Measurements from ENCODE around the gene ACAT2. TPM values are rescaled to one million over a fixed set of nuclear protein-coding genes. Genes with fewer than 3 reads are reported as not detected.
A peak's percentile ranks its signal among the peaks of the same experiment; 100 is the strongest.

ACAT2 gene
- total RNA-seq, 2 experiments from 2014 or later = 70.8 to 74.1 TPM

GRCh38 chr6:159761129-159761872 is 544 bp upstream of the ACAT2 start:
- Mint-ChIP-seq H3K9me3 (no peaks in the 10 kb centered on the region), H3K36me3 (ENCODE audit: low read depth) (peaks cover 35% of the 10 kb centered on the region), H3K4me1 (ENCODE audit: low read depth) (peaks cover 24% of the 10 kb centered on the region), H3K27ac (peak overlapping the region; percentile 98), H3K4me3 (peak overlapping the region; percentile 97), H3K27me3 (no peaks in the 10 kb centered on the region)
- POLR2A ChIA-PET = interaction anchor here (1.0 to 4.2 kb wide), 13 partner anchors 9 to 78 kb away, joined by 3 to 20 read pairs (median 5); partner anchors contain the start of genes SOD2 and WTAP
- no peak for TF ChIP-seq CTCF (IDR thresholded peaks at IDR 0.05)
- intact Hi-C loops (cut with micrococcal nuclease) = loop anchor here (5.0 kb wide), 2 partner anchors 34 to 69 kb away; partner anchors contain the start of genes SOD2 and WTAP
- peak; percentile 40 for DNase-seq
- CTCF ChIA-PET = interaction anchor here (1.1 to 2.2 kb wide), 4 partner anchors 10 to 70 kb away, joined by 4 to 5 read pairs (median 4); no protein-coding TSS in a partner anchor
- ATAC-seq = no peak

GRCh38 chr6:159762681-159763293 is 942 bp downstream of the ACAT2 start:
- peak overlapping the region; percentile 97 for H3K4me3 Mint-ChIP-seq
- ATAC-seq (no peak), DNase-seq (peak; percentile 43)
- ChIA-PET CTCF (interaction anchor here (1.2 kb wide), 1 partner anchor 71 kb away, joined by 4 read pairs; no protein-coding TSS in a partner anchor), POLR2A (interaction anchor here (0.7 to 4.2 kb wide), 14 partner anchors 8 to 75 kb away, joined by 3 to 14 read pairs (median 4); partner anchors contain the start of genes MRPL18 and WTAP)
- no peaks in the 10 kb centered on the region for H3K27me3 Mint-ChIP-seq
- H3K27ac Mint-ChIP-seq = peak overlapping the region; percentile 98
- H3K9me3 Mint-ChIP-seq = no peaks in the 10 kb centered on the region
- peaks cover 31% of the 10 kb centered on the region for H3K36me3 Mint-ChIP-seq (ENCODE audit: low read depth)
- peaks cover 29% of the 10 kb centered on the region for H3K4me1 Mint-ChIP-seq (ENCODE audit: low read depth)
- TF ChIP-seq CTCF (IDR thresholded peaks at IDR 0.05) = no peak
- intact Hi-C loops (cut with micrococcal nuclease) = loop anchor here (1.0 to 5.0 kb wide), 3 partner anchors 27 to 70 kb away; partner anchors contain the start of genes SOD2, TCP1 and WTAP

GRCh38 chr6:159766906-159767305 is 5.1 kb downstream of the ACAT2 start:
- intact Hi-C loops (cut with micrococcal nuclease) = no loop called here
- ATAC-seq = no peak
- ChIA-PET POLR2A (interaction anchor here (1.0 to 6.4 kb wide), 3 partner anchors 16 to 203 kb away, joined by 3 to 39 read pairs (median 36); partner anchors contain the start of genes MRPL18 and TCP1), CTCF (no interaction called here)
- Mint-ChIP-seq H3K4me1 (ENCODE audit: low read depth) (peaks cover 18% of the 10 kb centered on the region), H3K27me3 (no peaks in the 10 kb centered on the region), H3K27ac (peak overlapping the region; percentile 52), H3K9me3 (peaks cover 6% of the 10 kb centered on the region), H3K4me3 (no peak overlapping the region), H3K36me3 (ENCODE audit: low read depth) (peaks cover 53% of the 10 kb centered on the region)
- TF ChIP-seq CTCF (IDR thresholded peaks at IDR 0.05) = no peak
- no peak for DNase-seq

- Mint-ChIP-seq H3K27me3 (no peaks in the 10 kb centered on the region), H3K4me1 (ENCODE audit: low read depth) (peaks cover 12% of the 10 kb centered on the region), H3K9me3 (peaks cover 6% of the 10 kb centered on the region), H3K36me3 (ENCODE audit: low read depth) (peaks cover 47% of the 10 kb centered on the region), H3K27ac (peak overlapping the region; percentile 18), H3K4me3 (no peak overlapping the region)
- CTCF ChIA-PET = no interaction called here
- DNase-seq (no peak), ATAC-seq (peak; percentile 37)
- POLR2A ChIA-PET = interaction anchor here (0.6 to 6.4 kb wide), 6 partner anchors 10 to 78 kb away, joined by 3 to 39 read pairs (median 4); partner anchors contain the start of genes MRPL18, TCP1 and WTAP
- intact Hi-C loops (cut with micrococcal nuclease) = no loop called here
- TF ChIP-seq CTCF (IDR thresholded peaks at IDR 0.05) = no peak
Measured at GRCh38 chr6:159769470-159769869, 7.6 kb downstream of the ACAT2 start.
